DMS114 treated with DMSO at 0.1 percent for 48 hours (cell line): Measurements from ENCODE around the gene ZNF219.

Experiments
- DNase-seq: peaks from one replicate; lab custom pipeline; 2025; ENCODE audit not compliant: unreplicated experiment; lab: John Stamatoyannopoulos, UW

The ZNF219 gene

DNA sequence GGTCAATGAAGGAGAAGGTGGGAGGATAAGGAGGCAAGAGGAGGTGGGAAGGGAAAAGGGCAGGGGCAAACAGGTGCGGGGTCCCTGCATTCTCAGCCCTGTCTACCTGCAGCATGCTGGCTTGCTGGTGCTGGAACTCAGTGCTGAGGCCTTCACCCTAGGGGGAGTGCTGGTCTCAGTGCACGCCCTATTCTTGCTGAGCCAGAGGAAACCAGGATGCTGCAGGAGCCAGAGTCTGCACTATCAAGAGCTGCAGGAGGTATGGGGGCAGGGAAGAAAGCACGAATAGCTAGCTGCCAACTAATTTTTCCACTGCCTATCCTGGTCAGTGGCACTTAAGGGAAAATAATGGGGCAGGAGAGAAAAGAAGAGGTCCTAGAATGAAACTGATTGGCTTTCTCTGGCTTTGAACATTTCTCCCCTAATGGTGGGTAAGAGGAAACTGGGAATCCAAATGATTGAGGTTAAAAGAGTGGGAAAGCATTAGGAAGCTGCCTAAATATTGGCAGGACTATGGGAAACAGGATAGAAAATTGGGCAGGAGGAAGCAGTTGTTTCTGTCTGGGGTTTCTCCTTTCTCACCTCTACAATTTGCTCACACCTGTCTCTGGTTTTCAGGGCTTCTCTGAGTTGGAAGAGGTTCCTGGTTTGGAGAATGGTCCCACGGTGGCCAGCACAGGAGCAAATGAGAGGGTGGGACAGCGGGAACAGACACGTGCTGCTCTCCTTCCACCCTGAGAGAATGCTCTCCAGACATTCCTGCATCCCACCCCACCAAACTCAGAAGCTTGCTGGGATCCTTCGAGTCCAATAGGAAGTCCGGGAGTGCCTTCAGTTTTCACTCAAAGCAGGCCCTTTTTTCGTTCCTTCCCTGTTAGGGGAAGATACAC is 4.3 kb upstream of the ZNF219 start:
- DNase-seq, result no peak

DNA sequence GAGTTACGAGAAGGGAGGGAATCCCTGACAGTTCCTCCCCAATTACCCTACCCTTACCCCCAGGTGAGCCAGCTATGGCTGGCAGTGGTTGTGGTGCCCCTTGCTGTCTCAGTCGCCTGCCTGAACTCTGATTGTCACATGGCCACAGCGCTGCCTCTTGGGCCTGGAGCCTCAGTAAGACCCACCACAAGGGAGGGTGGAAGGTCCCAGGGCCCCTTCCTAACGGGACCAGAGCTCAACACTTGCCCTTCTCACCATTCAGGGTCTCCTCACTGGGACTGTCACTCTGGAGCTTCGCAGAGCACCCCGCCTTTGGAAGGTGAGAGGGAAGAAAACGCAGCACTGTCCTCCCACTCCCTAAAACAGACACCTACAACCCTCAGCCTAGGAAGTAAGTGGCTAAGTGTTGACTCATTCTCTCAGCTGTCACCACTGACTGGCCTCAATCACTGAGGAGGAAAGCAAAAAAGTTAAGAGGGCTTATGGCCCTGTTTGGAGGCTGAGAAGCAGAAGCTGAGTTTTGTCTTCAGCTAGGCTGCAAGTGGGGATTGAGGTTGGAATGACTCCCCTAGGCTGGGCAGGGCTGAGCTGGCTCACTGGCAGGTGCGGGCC is 3.5 kb upstream of the ZNF219 start:
- no peak for DNase-seq

DNA sequence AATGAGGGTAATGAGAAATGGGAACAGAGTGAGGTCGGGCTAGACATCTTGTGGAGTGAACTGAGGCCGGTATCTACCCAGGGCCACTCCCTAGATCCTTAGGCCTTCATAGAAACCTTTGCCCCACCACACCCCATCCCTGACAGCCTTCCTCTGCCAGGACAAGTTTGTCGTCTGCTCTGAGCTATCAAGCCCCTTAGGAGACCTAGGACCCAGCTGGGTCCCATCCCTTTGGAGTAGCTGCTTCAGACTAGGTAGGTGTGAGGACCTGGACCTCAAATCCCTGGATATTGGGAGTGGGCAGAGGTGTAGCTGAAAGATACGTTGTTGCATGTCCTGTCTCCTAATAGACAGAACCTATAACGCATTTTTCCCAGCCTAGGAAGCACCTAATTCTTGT is 2.5 kb upstream of the ZNF219 start, which contains the start of gene TMEM253:
TSS of gene TMEM253 (plus strand) at position 136 of the 400 bp plus-strand sequence. CDS start 278 bp downstream, outside the sequence.
- no peak for DNase-seq

DNA sequence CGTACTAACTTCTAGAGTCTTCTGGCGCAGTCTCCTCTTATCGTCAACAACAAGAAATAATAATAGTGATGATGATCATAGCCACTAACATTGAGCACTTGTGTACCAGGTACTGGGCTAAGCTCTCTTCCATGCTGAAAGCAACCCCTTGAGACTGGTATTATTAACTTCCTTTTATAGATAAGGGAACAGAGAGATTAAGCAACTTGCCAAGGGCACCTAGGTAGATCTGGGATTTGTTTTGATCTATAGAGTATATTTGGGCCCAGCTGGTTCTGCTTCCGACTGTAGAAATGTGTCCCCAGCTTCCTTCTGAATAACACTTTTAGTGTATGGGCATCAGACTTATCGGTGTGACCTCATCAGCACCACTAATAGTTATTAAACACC is 1.1 kb upstream of the ZNF219 start:
- DNase-seq, result no peak

DNA sequence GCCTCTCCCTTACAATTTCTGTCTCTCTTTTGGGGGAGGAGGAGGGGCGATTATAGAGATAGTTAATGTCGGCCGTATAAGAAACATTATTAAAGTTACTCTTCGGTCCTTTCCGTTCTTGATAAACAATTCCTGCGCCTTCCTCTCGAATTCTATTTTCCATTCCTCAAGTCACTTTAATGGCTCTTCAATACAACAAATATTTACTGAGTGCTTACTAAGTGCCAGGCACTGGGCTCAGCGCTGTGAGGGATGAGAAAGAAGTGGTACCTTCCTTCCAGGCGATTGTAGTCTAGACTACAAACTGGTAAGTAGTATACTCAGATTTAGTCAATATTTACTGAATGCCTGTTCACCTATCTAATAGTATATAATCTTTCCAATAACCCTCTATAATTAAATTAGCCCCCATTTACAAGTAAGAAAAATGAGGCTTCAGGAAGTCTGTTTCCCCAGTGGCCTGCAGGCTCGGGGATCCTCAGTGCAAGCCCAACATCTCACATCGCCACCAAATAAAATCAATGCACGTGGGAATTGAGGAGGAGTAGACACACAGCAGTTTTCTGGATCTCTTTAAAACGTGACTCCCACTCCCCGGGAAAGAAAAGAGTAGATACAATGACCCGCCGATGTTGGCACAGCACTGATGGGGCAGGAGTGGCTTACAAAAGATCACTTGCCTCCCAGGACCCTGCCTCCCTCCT is 589 bp upstream of the ZNF219 start:
- DNase-seq, result no peak

DNA sequence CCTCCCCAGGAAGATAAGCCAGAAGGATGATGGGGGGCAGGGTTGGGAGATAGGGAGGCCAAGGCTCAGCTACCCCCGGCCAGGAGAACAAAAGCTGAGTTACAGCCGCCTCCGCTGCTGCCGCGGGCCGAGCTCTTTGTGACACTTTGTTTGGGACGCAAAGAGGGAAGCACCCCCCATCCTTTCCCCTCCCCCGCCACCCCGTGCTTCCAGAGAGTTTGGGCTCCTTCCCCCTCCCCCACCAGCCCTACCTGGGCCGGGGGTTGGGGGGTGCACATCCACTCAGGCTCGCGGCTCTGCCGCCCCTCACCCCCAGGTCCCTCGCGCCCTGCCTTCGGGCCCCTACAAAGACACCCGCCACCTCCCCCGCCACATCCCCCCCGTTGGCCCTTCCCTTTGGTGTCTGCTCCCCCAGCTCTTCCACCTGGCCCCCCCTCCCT is 799 bp downstream of the ZNF219 start:
- DNase-seq, result no peak

DNA sequence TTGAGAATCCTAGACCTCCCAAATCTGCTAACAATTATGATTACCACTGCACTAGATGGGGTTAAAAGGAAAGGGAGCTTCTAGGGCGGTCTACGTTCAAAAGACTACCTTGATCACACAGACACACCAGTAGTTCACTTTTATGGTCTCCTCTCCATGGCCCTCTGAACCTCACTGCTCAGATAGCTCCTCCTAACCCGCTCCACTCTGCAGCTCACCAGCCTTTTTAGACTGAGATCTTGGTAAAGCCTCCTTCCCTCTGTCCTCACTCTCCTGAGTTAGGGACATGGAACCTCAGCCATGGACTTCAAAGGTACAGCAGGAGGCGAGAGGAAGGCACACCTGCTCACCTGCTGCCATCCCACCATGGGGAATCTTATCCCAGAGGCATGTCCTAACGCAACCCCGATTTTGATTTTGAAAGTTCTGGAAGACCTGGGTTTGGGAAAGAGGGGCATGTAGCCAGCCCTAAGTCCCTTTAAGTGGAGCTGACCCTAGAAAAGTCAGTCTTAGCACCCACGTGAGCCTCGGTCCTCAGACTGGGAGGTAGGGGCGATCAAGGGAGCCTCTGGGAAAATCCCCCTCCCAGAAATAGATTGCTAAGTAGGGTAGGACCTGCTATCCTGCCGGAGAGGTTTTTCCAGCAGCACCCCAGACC is 1.3 kb downstream of the ZNF219 start:
- no peak for DNase-seq

DNA sequence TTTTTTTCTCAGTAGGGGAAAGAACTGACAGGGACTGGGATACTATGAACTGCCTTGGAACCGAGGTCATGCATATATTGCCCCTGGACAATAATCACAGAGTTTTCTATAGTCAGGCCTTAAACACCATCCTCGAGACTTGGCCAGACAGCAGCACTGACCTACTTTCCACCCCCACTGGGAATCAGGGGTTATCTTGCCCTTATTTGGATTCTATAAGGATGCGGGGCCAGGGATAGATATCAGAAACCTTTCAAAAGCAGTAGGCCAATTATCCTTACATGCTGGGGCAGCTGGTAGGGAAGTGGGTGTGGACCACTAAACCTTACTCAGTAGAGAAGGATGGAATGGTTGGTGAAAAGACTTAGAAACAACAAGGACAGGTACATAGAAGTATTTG is 2.0 kb downstream of the ZNF219 start:
- DNase-seq, result no peak

DNA sequence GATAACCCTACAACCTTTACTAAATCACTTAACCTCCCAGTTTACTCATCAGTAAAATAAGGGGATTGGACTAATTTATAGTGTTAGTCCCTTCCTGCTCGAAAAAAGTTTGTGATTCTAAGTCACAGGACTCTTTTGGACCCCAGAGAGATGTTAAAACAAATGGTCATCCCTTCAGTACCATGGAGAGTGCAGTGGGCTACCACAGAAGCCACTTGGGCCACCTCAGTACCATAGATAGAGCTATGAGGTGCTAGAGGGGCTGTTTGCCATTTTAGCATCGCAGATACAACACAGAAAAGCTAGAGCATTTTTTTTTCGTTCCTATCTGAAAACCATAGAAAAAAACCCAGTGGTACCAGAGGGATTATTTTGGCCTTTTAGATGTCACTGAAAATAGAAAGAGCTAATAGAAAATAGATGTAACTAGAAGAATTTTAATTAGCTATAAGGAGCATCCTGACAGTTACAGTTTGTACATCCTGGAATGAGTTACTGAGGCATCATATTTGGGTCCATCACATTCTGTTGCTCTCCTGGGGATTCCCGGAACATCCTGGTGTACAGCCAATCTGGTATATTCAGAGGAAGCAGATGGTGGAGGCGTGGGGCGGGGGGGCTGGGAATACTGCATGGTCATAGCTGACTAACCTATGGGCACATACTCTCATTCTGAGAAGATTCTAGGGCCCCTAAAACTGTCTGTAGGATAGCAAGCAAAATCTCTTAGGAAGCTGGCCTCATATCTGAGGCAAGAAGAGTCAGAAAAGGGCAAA is 2.8 kb downstream of the ZNF219 start:
- no peak for DNase-seq

DNA sequence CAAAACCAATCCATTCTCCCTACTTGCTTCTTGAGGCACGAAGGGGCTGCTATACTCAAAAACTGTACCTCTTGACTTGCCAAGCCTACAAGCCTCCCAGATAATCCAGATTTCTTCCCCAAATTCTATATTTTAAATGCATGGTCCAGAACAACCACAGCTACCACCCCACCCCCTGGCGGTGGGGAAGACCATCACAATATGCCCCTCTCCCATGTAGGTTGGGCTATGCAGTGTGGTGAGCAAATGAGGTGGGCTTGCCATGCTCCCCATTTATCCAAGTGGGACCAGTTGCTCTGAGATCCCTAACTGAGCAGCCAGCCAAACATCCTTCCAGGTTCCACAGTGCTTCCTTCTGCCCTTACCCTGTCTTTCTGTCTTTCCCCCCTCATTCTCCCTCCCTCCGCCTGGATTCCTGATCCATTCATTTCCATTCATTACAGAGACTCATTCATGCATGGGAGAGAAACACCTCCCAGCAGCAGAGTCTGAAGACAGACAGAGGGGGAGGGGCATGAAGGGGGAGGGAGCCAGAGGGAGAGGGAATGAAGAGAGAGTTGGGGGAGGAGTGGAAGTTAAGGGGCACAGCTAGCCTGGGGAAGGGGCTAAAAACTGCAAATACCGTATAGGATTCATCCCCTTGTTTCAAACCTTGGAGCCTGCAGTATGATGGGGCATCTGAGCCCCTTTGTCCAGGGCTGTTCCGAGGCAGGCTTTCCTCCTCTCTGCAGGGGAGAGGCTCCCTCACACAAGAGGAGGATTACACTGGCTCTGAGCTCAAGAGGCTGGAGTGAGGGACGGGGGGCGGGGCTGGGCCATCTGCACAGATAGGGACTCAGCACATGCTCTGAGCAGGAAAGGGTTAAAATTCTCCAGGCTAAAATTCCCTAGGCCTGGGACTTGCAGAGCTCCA is 4.4 kb downstream of the ZNF219 start:
- no peak for DNase-seq

DNA sequence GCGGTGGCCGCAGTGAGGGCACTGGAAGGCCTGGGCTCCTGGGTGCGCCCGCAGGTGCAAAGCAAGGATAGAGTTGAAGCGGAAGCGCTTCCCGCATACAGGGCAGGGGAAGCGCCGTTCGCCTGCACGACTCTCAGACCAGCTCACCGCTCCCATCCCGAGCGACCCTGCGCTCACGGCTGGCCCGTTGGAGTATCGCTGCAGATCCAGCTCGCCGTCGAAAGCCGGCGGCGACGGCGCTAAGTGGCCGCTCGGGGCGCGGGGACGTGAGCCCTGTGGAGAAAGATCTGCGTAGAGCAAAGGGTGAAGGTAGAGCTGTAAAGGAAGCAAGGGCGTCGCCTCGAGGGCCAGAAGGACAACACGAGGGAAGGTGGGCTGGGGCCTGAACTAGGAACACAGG is 5.4 kb downstream of the ZNF219 start:
- no peak for DNase-seq

DNA sequence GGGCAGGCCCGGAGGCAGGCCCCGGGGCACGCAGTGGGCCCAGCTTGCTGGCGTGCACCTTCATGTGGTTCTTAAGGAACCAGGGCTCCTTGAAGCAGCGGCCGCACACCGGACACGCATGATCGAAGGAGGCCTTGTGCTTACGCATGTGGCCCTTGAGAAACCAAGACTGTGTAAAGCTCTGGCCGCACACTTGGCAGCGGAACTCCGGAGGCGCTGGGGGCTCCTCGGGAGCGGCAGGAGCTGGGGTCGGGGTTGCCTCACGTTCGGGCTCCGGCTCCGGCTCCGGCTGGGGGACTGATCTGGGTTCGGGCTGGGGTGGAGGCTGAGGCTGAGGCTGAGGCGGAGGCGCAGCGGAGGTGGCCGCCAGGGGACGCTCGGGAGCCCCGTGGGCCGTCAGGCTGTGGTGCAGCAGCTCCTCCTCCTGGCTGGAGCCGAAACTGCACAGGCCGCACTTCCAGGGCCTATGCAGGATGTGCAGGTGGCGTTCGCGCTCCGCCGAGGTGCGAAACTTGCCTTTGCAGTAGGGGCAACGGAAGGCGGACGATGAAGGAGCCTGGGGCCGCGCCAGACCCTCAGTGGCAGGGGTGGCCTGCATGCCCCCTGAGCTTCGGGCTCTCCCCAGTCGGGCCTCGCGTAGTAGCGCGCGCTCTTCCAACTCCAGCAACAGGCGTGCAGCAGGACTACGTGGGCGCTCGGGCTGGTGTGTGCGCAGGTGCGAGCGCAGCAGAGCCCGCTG is 6.0 kb downstream of the ZNF219 start:
- DNase-seq, result peak; percentile 17

DNA sequence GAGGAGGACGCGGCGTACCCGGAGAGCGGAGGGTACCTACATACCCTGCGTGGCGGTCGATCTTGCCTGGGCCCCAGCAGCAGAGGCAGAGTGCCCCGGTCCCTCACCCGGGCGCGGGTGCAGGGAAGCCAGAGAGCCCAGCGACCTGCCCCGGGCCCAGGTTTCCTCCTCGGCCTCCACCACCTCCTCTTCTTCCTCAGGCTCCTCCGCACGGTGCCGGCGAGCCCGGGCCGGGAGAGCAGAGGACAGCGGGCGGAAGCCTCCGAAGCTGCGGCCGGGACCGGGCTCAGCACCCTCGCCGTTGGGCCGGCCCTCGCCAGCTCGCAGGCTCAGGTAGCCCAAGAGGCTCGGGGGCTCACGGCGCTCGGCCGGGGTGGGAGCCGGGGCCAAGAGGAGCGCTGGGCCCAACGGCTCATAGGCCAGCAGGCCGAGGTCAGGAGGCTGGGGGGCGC is 6.6 kb downstream of the ZNF219 start:
- DNase-seq, result no peak

DNA sequence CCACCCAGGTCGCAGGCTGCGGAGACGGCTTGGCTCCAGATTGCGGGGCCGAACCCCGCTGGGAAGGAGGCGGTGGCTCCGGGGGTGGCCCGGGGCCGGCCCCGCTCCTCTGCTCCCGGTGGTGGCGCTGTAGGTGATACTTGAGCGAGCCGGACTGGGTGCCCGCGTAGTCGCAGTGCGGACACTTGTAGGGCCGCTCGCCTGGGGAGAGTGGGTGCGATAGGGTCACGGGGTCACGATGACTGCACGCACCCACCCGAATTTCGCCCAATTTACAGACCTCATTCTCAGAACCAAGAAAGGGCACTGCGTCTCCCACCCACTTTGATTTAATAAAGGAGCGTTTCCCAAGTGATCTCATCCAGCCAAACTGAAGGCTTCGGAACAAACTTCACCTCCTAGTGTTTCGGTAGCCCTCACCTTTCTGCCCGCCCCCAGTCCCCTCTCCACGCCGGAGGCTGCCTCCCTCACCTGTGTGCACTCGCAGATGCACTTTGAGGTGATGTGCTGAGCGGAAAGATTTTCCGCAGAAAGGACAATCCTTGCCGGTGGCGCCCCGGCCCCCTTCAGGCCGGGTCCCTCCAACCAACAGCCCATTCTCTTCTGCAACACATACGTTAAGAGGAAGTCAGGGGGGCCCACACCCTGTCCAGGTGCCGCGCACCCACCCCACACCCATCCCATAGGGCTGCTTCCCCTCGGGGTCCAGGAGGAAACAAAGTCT is 7.4 kb downstream of the ZNF219 start:
- DNase-seq, result no peak

DNA sequence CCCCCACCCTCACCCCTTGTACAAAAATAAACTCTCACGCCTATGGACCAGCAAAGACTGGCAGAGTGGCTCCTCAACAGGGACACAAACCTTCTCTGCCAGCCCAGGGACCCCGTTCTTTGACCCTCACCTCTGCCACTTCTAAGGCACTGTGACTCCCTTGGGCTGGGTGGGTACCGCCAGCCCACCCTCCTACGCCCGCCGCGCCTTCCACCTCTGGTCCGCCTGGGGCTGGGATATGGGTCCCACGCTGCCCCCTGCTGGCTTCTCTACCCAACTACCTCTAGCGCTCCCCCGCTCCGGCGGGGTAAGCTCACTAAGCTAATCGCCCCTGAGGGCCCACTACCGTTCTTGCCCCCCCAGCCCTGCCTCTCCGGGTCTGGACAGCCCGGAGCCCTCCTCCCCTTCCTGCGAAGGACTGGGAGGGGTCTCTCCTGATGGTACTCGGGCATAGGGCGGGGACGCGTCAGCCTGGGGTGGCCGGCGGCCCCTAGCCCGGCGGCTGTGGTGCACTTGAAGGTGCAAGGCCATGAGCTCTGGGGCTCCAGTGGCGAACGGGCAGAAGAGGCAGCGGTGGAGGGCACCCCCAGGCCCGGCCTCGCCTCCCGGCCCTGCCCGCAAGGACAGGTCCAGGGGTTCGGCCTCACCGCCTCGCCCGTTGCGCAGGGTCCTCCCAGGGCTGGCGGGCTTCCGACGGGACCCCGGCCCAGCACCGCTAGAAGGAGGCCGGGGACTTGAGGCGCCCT is 8.1 kb downstream of the ZNF219 start:
- no peak for DNase-seq

DNA sequence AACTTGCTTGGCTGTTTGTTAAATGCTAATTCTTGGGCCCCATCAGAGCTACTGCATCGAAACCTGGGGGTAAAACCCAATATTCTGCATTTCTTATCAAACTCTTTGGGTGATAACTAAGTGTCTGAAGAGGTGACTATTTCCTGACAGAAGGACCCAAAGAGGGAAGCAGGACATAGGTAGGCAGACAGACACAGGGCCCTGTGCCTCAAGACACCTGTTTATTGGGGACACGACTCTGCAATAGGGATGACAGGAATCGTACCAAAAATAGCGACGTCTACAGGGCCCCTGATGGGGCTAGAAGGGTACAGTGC is 8.6 kb downstream of the ZNF219 start:
- DNase-seq, result no peak

DNA sequence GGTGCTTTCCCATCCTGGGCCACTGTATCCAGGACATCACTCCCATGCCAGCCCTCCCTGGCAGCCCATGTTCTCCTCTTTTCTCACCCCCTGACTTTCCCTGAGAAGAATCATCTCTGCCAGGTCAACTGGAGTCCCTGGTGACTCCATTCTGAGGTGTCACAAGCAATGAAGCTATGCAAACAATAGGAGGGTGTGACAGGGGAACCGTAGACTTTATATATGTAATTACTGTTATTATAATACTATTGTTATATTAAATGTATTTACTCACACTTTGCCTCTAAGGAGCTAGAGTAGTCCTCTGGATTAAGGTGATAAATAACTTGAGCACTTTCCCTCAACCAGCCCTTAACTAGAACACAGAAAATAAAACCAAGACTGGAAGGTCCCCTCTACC is 9.2 kb downstream of the ZNF219 start:
- no peak for DNase-seq

DNA sequence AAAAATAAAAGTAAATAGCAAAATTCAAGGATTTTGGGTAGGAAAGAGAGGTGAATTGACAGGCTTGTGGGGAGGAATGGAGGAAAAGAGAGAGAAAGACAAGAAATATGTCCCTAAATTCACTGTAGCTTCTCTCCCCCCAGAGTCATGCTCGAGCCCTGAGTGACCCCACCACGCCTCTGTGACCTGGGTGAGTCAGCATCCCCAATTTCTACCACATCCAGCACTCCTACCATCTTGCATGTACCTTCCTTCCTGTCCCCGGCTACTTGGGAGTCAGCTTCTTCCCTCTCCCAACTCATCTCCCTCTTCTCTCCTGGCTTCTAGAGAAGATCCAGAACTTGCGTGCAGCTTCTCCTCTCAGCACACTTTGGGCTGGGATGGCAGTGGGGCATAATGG is 9.8 kb downstream of the ZNF219 start:
- DNase-seq, result no peak
